Mammary epithelial cell (primary cell): Measurements from ENCODE around the gene NFASC.

Experiments
- EZH2 ChIP-seq: IDR thresholded peaks from 2 replicates; pipeline ENCODE4 v1.6.1; 2012; ENCODE audit warnings: low read length, inconsistent platforms, borderline replicate concordance
- TF ChIP-seq, protein P1 (sequence below), 2 donors: IDR thresholded peaks in 1 of 2; conservative IDR thresholded peaks in 1 of 2; 2 replicates each; pipeline ENCODE4 v1.5.1; 2011 to 2012; ENCODE audit warnings: inconsistent platforms in 2 of 2, low read length in 2 of 2, mild to moderate bottlenecking in 2 of 2, control low read depth in 1 of 2, low read depth in 1 of 2; ENCODE audit not compliant: insufficient read depth in 1 of 2; ENCODE audit errors: extremely low read depth in 1 of 2

DNA sequence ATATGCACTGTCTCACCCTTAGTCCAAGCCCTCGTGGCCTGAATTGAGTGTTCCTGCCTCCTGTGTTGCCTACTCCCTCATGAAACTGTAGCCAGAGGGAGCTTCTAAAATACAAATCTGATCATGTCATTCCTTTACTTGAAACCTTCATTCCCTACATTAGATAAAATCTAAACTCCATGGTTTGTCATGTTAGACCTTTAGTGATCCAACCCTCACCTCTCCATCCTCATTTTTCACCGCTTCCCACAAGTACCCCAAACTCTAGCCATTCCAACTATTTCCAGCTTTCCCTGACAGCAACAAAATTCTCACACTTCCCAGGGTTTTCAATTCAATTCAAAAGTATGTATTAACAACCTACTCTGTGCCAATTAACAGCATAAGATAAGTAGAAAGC is 154.0 kb downstream of the NFASC start:
- TF ChIP-seq, protein P1, sequence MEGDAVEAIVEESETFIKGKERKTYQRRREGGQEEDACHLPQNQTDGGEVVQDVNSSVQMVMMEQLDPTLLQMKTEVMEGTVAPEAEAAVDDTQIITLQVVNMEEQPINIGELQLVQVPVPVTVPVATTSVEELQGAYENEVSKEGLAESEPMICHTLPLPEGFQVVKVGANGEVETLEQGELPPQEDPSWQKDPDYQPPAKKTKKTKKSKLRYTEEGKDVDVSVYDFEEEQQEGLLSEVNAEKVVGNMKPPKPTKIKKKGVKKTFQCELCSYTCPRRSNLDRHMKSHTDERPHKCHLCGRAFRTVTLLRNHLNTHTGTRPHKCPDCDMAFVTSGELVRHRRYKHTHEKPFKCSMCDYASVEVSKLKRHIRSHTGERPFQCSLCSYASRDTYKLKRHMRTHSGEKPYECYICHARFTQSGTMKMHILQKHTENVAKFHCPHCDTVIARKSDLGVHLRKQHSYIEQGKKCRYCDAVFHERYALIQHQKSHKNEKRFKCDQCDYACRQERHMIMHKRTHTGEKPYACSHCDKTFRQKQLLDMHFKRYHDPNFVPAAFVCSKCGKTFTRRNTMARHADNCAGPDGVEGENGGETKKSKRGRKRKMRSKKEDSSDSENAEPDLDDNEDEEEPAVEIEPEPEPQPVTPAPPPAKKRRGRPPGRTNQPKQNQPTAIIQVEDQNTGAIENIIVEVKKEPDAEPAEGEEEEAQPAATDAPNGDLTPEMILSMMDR (conservative IDR thresholded peaks at IDR 0.05 in 1 of 2, IDR thresholded peaks at IDR 0.05 in 1 of 2; ENCODE audit: extremely low read depth in 1 of 2, insufficient read depth in 1 of 2, low read depth in 1 of 2, low read length in 2 of 2) = no peak
- TF ChIP-seq EZH2 = no peak
